K562 (cell line): ENCODE measurements around the gene NTRK3.

Source experiments
- BRCA1 ChIP-seq, 2 experiments: fragments of 450-650 bp in 1 of 2; sonication (generic) in 1 of 2; formaldehyde crosslinking in 1 of 2; IDR thresholded peaks; 2 replicates each; pipeline versions ENCODE4 v1.5.0 to v1.6.1; 2017 to 2020; ENCODE audit warnings: mild to moderate bottlenecking in 1 of 2, missing genetic modification reagents in 1 of 2
- CBX2 ChIP-seq: fragments of 200-600 bp; sonication (generic); IDR thresholded peaks from one replicate; pipeline ENCODE4 v1.6.1; 2012; ENCODE audit warnings: mild to moderate bottlenecking, low read length, inconsistent platforms; ENCODE audit not compliant: insufficient read depth, poor library complexity, severe bottlenecking
- CBX5 ChIP-seq: IDR thresholded peaks from 2 replicates; pipeline ENCODE4 v1.6.1; 2014; ENCODE audit warnings: low read depth, borderline replicate concordance
- EWSR1 ChIP-seq: fragments of 450-650 bp; IDR thresholded peaks from 2 replicates; pipeline ENCODE4 v1.6.1; 2018; ENCODE audit warnings: borderline replicate concordance, mild to moderate bottlenecking, low read depth, moderate library complexity; ENCODE audit not compliant: partially characterized antibody
- HCFC1 ChIP-seq: IDR thresholded peaks from 2 replicates; pipeline ENCODE4 v1.6.1; 2012; ENCODE audit warnings: low read depth, low read length, improper control_type of control experiment
- KLF16 ChIP-seq: IDR thresholded peaks from 2 replicates; pipeline ENCODE4 v1.6.1; 2016; ENCODE audit warnings: antibody characterized with exemption
- PHB ChIP-seq: fragments of 250-450 bp; sonication (Bioruptor Pico); IDR thresholded peaks from 2 replicates; pipeline ENCODE4 v1.5.0; 2021
- STAT5A ChIP-seq: IDR thresholded peaks from 2 replicates; pipeline ENCODE4 v1.6.1; 2012; ENCODE audit warnings: low read length, inconsistent platforms, borderline replicate concordance
- TOE1 ChIP-seq, 2 experiments: fragments of 450-650 bp in 1 of 2; sonication (generic) in 1 of 2; formaldehyde crosslinking in 1 of 2; IDR thresholded peaks; 2 replicates each; pipeline versions ENCODE4 v1.7.1 to v1.8.0; 2016 to 2022; ENCODE audit warnings: borderline replicate concordance in 2 of 2, mild to moderate bottlenecking in 2 of 2, antibody characterized with exemption in 1 of 2, inconsistent platforms in 1 of 2, low read depth in 1 of 2, missing genetic modification reagents in 1 of 2, moderate library complexity in 1 of 2
- TF ChIP-seq, protein P1 (sequence below), 3 experiments: IDR thresholded peaks in 2 of 3; conservative IDR thresholded peaks in 1 of 3; 2 replicates each; pipeline ENCODE4 v1.5.1; 2011 to 2012; ENCODE audit warnings: low read length in 3 of 3, mild to moderate bottlenecking in 3 of 3, control low read depth in 2 of 3, improper control_type of control experiment in 1 of 3, inconsistent platforms in 1 of 3, low read depth in 1 of 3, mixed read lengths in 1 of 3, moderate library complexity in 1 of 3; ENCODE audit not compliant: insufficient read depth in 2 of 3

DNA sequence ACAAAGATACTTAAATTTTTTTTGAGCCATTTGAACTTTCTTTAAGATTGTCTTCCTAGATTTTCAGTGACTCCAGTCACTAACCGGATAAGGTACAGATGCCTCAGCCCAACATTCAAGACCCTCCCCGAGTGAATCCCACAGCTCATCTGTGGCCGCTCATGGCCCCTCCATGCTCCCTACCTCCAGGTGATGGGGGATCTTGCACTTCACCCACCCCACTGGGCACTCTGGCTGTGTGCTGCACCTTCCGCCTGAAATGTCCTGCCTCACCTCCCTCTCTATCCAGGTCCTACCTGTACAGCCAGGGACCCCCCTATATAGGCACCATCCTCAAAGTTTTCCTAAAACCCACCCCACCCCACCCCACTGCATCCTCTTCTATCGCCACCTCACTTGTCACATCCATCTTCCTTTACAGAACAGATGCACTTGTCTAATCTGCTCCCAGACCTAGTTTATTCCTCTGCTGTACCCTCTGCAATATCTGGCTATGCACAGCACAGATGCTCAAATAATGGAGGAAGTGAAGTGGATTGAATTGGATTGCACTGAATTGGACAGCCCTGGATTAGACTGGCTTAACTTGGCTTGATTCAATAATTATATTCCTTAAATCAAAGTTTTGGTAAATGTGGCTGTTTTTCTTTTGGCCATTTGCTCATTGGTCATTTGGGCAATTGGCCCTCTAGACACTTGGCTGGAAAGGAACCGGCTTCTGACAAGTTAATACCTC, 24.5 kb downstream of the NTRK3 start:
- TF ChIP-seq, protein P1, sequence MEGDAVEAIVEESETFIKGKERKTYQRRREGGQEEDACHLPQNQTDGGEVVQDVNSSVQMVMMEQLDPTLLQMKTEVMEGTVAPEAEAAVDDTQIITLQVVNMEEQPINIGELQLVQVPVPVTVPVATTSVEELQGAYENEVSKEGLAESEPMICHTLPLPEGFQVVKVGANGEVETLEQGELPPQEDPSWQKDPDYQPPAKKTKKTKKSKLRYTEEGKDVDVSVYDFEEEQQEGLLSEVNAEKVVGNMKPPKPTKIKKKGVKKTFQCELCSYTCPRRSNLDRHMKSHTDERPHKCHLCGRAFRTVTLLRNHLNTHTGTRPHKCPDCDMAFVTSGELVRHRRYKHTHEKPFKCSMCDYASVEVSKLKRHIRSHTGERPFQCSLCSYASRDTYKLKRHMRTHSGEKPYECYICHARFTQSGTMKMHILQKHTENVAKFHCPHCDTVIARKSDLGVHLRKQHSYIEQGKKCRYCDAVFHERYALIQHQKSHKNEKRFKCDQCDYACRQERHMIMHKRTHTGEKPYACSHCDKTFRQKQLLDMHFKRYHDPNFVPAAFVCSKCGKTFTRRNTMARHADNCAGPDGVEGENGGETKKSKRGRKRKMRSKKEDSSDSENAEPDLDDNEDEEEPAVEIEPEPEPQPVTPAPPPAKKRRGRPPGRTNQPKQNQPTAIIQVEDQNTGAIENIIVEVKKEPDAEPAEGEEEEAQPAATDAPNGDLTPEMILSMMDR (IDR thresholded peaks at IDR 0.05 in 2 of 3, conservative IDR thresholded peaks at IDR 0.05 in 1 of 3; ENCODE audit: insufficient read depth in 2 of 3, low read depth in 1 of 3, low read length in 3 of 3): no peak
- TF ChIP-seq CBX2: no peak
- no peak for TF ChIP-seq STAT5A
- TF ChIP-seq PHB (CRISPR knock-in tag): no peak
- TF ChIP-seq EWSR1: no peak
- no peak for TF ChIP-seq HCFC1
- TF ChIP-seq CBX5: no peak
- TF ChIP-seq BRCA1 (IDR thresholded peaks at IDR 0.05): no peak
- no peak for TF ChIP-seq BRCA1 (CRISPR knock-in tag; IDR thresholded peaks at IDR 0.05)
- no peak for TF ChIP-seq TOE1 (IDR thresholded peaks at IDR 0.05; ENCODE audit: borderline replicate concordance)
- TF ChIP-seq TOE1 (CRISPR knock-in tag; IDR thresholded peaks at IDR 0.05; ENCODE audit: borderline replicate concordance, low read depth): no peak
- no peak for TF ChIP-seq KLF16
